Stomach (tissue), 4 donors: ENCODE data around the gene TMEM182.

Experiments
- EP300 ChIP-seq: sonication (generic); formaldehyde crosslinking; IDR thresholded peaks from one replicate; pipeline ENCODE4 v1.6.1; 2017; ENCODE audit warnings: antibody characterized with exemption
- POLR2A ChIP-seq, 4 donors: fragments of 450-650 bp; IDR thresholded peaks; one replicate each; pipeline ENCODE4 v1.6.1; 2016; ENCODE audit warnings: antibody characterized with exemption in 4 of 4, control low read depth in 2 of 4, mild to moderate bottlenecking in 1 of 4, moderate library complexity in 1 of 4
- POLR2AphosphoS5 ChIP-seq, 3 donors: sonication (generic); formaldehyde crosslinking; IDR thresholded peaks; one replicate each; pipeline ENCODE4 v1.6.1; 2016; ENCODE audit warnings: antibody characterized with exemption in 3 of 3
- TF ChIP-seq, protein P1 (sequence below), 7 experiments: fragments of 450-650 bp in 4 of 7; fragments of 200-600 bp in 3 of 7; sonication (generic) in 3 of 7; IDR thresholded peaks; one replicate each; pipeline ENCODE4 v1.5.1; 2016 to 2019; ENCODE audit warnings: antibody characterized with exemption in 7 of 7, control low read depth in 2 of 7, mild to moderate bottlenecking in 1 of 7

DNA sequence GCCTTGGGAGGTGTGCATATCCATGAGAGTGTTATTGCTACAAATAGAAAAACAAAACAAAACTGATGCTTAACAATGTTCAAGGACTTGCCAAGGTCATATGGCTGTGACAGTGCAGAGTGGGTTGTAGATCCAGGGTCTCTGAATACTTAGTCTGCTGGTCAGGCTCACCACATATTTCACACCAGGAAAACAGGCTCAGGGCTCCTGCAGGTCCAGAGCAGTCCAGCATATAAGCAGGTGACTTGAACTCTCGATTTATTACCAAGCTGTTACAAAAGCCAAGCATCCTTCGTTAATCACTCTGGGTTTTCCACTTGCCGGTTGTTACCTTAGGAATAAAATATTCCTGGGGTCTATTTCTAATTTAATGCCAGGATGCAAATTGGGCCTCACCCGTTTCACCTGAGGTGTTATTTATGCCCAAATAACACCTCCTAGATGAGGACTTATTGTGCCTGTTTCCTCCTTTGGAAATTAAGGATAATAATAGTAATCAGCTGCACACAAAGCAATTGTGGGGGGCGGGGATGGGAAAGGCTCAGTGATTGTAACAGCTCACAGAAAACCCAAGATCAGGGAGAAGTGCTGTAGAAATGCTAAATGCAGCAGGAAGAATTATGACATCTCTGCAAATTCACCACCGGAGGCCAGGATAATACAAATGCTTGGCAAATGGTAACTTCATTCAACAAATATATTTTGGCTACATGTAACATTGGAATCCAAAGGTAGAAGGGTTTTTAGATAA, 72.9 kb downstream of the TMEM182 start:
- TF ChIP-seq POLR2AphosphoS5 (IDR thresholded peaks at IDR 0.05) (no peak), EP300 (no peak), POLR2A (IDR thresholded peaks at IDR 0.05) (no peak)
- TF ChIP-seq, protein P1, sequence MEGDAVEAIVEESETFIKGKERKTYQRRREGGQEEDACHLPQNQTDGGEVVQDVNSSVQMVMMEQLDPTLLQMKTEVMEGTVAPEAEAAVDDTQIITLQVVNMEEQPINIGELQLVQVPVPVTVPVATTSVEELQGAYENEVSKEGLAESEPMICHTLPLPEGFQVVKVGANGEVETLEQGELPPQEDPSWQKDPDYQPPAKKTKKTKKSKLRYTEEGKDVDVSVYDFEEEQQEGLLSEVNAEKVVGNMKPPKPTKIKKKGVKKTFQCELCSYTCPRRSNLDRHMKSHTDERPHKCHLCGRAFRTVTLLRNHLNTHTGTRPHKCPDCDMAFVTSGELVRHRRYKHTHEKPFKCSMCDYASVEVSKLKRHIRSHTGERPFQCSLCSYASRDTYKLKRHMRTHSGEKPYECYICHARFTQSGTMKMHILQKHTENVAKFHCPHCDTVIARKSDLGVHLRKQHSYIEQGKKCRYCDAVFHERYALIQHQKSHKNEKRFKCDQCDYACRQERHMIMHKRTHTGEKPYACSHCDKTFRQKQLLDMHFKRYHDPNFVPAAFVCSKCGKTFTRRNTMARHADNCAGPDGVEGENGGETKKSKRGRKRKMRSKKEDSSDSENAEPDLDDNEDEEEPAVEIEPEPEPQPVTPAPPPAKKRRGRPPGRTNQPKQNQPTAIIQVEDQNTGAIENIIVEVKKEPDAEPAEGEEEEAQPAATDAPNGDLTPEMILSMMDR (IDR thresholded peaks at IDR 0.05): no peak
